Endothelial cell (in vitro differentiated cells): Measurements from ENCODE around the gene LAMA4. TPM values are rescaled to one million over a fixed set of nuclear protein-coding genes. Genes with fewer than 3 reads are reported as not detected.
"Not testable (repeated sequence)": the region's sequence is repeated elsewhere in the genome, so short reads cannot be mapped to it uniquely, and the experiment has no call there.

Experiments
- DNase-seq: peaks from one replicate; pipeline ENCODE4 v3.0.0; 2021; ENCODE audit warnings: low spot score
- H3K27ac Mint-ChIP-seq: one replicate; pipeline ENCODE4 v1.8.0; 2021; ENCODE audit warnings: mixed read lengths, inconsistent platforms; ENCODE audit not compliant: unreplicated experiment
- H3K27me3 Mint-ChIP-seq: one replicate; pipeline ENCODE4 v1.8.0; 2021; ENCODE audit warnings: mild to moderate bottlenecking, moderate library complexity, mixed read lengths, inconsistent platforms; ENCODE audit not compliant: unreplicated experiment
- H3K36me3 Mint-ChIP-seq: one replicate; pipeline ENCODE4 v1.8.0; 2021; ENCODE audit warnings: mild to moderate bottlenecking, low read depth, mixed read lengths, inconsistent platforms; ENCODE audit not compliant: unreplicated experiment
- H3K4me1 Mint-ChIP-seq: one replicate; pipeline ENCODE4 v1.8.0; 2021; ENCODE audit warnings: mild to moderate bottlenecking, mixed read lengths, inconsistent platforms; ENCODE audit not compliant: unreplicated experiment
- H3K4me3 Mint-ChIP-seq: one replicate; pipeline ENCODE4 v1.8.0; 2021; ENCODE audit warnings: mild to moderate bottlenecking, mixed read lengths, inconsistent platforms; ENCODE audit not compliant: unreplicated experiment
- H3K9me3 Mint-ChIP-seq: one replicate; pipeline ENCODE4 v1.8.0; 2021; ENCODE audit warnings: mixed read lengths, inconsistent platforms; ENCODE audit not compliant: unreplicated experiment
- CTCF ChIP-seq: fragments of 200-600 bp; sonication (generic); IDR thresholded peaks from one replicate; pipeline ENCODE4 v1.5.0; 2021; ENCODE audit warnings: antibody characterized with exemption; ENCODE audit not compliant: unreplicated experiment
- total RNA-seq: library from RNA; stranded (reverse); fragmentation: NEBNext Ultra II Directional; extraction: Animal tissue kit (Norgen Biotek cat#: 25700); gene quantifications from one replicate; pipeline ENCODE4 v1.2.1, GENCODE V29; 2021; ENCODE audit not compliant: unreplicated experiment

LAMA4 gene
- total RNA-seq, 1 donor from 2014 or later: 23.9 TPM

GRCh38 chr6:112113431-112113830, 140.9 kb downstream of the LAMA4 start:
- TF ChIP-seq CTCF: no peak
- Mint-ChIP-seq H3K36me3 (no peaks in the 10 kb centered on the region), H3K27me3 (peaks cover 3% of the 10 kb centered on the region), H3K4me1 (peaks cover 2% of the 10 kb centered on the region), H3K4me3 (no peak overlapping the region), H3K27ac (no peak overlapping the region), H3K9me3 (no peaks in the 10 kb centered on the region)
- no peak for DNase-seq

- H3K36me3 Mint-ChIP-seq: no peaks in the 10 kb centered on the region
- DNase-seq: no peak
- H3K4me3 Mint-ChIP-seq: no peak overlapping the region
- H3K27me3 Mint-ChIP-seq: peaks cover 5% of the 10 kb centered on the region
- no peak for TF ChIP-seq CTCF
- H3K4me1 Mint-ChIP-seq: no peaks in the 10 kb centered on the region
- no peaks in the 10 kb centered on the region for H3K9me3 Mint-ChIP-seq
- no peak overlapping the region for H3K27ac Mint-ChIP-seq
Observed at GRCh38 chr6:112109262-112109661, 145.1 kb downstream of the LAMA4 start.

GRCh38 chr6:112106562-112106961, 147.8 kb downstream of the LAMA4 start:
- Mint-ChIP-seq H3K4me3 (no peak overlapping the region), H3K27ac (no peak overlapping the region), H3K9me3 (no peaks in the 10 kb centered on the region), H3K36me3 (no peaks in the 10 kb centered on the region), H3K27me3 (peaks cover 2% of the 10 kb centered on the region), H3K4me1 (peaks cover 12% of the 10 kb centered on the region)
- no peak for TF ChIP-seq CTCF
- DNase-seq: no peak

- DNase-seq, H3K27me3 Mint-ChIP-seq, H3K36me3 Mint-ChIP-seq, H3K4me3 Mint-ChIP-seq, H3K9me3 Mint-ChIP-seq, H3K27ac Mint-ChIP-seq: not testable (repeated sequence)
- peaks cover 12% of the 10 kb centered on the region for H3K4me1 Mint-ChIP-seq
Observed at GRCh38 chr6:112106026-112106425, 148.3 kb downstream of the LAMA4 start.

GRCh38 chr6:112100561-112100960, 153.8 kb downstream of the LAMA4 start:
- no peak for TF ChIP-seq CTCF
- Mint-ChIP-seq H3K27ac (no peak overlapping the region), H3K36me3 (no peaks in the 10 kb centered on the region), H3K27me3 (no peaks in the 10 kb centered on the region), H3K9me3 (no peaks in the 10 kb centered on the region), H3K4me3 (no peak overlapping the region), H3K4me1 (peaks cover 12% of the 10 kb centered on the region)
- DNase-seq: no peak

- peaks cover 3% of the 10 kb centered on the region for H3K4me1 Mint-ChIP-seq
- H3K36me3 Mint-ChIP-seq: no peaks in the 10 kb centered on the region
- H3K27ac Mint-ChIP-seq: no peak overlapping the region
- no peak for DNase-seq
- H3K4me3 Mint-ChIP-seq: no peak overlapping the region
- H3K27me3 Mint-ChIP-seq: no peaks in the 10 kb centered on the region
- no peaks in the 10 kb centered on the region for H3K9me3 Mint-ChIP-seq
- TF ChIP-seq CTCF: no peak
Observed at GRCh38 chr6:112096901-112097300, 157.5 kb downstream of the LAMA4 start.
